HG02973 (cell line): ENCODE results near the gene UST.
A peak's percentile ranks its signal among the peaks of the same experiment; 100 is the strongest.
"Not testable (repeated sequence)": the region's sequence is repeated elsewhere in the genome, so short reads cannot be mapped to it uniquely, and the experiment has no call there.

Experiments used
- ATAC-seq: cut with Tn5 transposase; IDR thresholded peaks from one replicate; pipeline ENCODE4 v1.9.1; 2021; ENCODE audit warnings: moderate library complexity; ENCODE audit not compliant: unreplicated experiment

The UST gene

GRCh38 chr6:148764259-148765020 is 17.6 kb downstream of the UST start:
- ATAC-seq: not testable (repeated sequence)

- no peak for ATAC-seq
These were observed 19.3 kb downstream of the UST start for GRCh38 chr6:148765898-148766808.

DNA sequence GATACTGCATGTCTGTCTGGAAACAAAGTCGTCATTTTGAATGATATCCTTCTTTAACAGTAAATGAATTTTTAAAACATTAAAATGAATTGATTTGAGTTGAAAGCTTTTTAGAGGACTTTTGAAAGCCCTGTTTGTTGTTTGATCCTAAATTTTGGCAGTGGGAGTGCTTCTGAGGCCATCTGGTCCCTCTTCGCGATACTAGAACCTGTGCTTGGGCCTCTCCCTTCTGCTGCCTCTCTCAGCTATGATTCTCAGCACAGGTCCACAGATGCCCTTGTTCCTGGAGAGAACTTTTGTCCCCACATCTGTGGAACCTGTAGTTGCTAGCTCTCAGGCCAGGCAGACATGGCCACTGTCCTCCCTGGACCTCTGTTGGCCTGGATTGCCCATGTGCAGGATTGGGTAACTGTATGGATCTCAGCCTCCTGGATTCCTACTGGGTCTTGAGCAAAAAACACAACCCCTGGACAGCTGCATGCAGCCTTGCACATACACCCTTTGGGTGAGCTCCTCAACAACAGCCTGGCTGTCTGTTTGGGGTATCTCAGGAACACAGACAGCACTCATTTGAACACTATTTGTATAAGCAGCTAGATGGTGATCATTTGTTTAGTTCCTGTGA is 21.9 kb downstream of the UST start:
- ATAC-seq: no peak

DNA sequence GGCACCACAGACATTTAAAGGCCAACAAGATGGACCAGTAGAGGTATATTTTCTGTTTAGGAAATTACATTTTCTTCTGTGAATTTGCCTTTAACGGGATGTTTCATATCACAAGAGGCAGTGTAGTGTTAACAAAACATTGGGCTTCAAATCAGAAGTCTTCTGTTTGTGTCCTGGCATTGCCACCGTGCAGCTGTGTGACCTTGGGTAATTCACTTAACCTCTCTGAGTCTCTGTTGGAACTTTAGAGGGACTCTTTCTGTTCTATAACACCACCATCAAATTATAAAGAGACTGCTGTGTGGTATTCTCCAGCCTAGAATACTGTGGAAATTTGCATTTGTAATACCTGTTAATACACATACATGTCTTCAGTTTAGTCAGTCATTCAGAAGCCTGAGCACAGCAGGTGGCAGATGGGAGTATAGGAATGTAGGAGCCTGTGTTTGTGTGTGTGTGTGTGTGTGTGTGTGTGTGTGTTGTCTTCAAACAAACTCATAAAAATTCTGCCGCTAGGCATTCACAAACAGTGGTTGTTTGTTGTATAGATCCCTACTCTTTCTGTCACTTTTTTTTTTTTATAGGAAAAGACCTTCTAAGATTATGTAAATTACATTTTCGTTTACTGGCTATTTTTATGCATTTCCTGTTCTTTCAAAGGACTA is 22.6 kb downstream of the UST start:
- no peak for ATAC-seq

- no peak for ATAC-seq
These were observed 23.8 kb downstream of the UST start for GRCh38 chr6:148770408-148771211.

DNA sequence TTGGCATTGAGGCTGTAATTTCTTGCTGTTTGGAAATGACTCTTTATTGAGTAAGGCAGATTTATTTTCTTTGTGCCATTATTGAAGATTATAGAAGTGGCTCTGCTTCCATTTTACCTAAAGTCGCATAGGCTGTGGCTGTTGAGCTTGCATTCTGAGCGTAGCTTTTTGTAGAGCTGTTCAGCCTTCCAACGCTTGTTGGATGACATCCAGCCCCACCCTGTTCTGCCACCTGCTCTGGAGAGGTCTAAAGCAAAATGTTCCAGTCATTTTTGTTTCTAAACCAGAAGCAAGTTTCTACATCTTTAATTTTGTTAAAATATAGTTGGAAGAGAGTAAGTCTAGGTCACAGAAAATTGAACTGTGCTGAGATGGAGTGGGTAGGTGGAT is 24.4 kb downstream of the UST start:
- ATAC-seq: no peak

GRCh38 chr6:148771896-148772554 is 25.2 kb downstream of the UST start:
- no peak for ATAC-seq

- ATAC-seq: no peak
These were observed 28.3 kb downstream of the UST start for GRCh38 chr6:148775161-148775560.

GRCh38 chr6:148776321-148777308 is 29.8 kb downstream of the UST start:
- ATAC-seq: no peak

GRCh38 chr6:148779142-148779562 is 32.3 kb downstream of the UST start:
- no peak for ATAC-seq

GRCh38 chr6:148780423-148780822 is 33.6 kb downstream of the UST start:
- ATAC-seq: not testable (repeated sequence)

DNA sequence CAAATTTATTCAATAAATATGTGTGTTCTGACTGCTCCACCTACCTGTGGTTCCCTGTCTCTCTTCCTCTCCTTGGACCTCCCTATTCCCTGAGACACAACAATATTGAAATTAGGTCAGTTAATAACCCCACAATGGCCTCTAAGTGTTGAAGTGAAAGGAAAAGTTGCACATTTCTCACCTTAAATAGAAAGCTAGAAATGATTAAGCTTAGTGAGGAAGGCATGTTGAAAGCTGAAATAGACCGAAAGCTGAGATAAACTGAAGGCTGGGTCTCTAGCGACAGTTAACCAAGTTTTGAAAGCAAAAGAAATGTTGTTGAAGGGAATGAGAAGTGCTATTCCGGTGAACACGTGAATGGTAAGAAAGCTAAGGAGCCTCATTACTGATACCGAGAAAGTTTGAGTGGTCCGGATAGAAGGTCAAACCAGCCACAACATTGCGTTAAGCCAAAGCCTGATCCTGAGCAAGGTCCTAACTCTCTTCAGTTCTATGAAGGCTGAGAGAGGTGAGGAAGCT is 34.1 kb downstream of the UST start:
- peak; percentile 95 for ATAC-seq

DNA sequence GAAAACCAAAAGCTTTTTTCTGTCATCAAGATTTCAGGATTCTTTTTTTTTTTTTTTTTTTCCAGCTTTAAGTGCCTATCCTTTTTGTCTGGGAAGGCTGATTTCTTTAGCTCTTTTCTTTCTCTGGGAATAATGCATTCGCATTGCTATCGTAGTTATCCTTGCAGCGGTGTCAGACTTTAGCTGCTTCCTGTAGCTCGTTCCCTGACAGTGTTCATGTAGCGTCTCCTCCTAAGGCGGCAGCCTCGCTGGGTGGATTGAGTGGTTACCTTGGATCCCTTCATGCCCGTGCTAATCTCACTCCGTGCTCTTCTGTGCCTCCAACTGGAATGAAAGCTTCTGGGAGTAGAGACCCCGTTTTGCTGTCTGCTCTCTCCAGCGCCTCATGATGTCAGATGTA is 43.1 kb downstream of the UST start:
- no peak for ATAC-seq

DNA sequence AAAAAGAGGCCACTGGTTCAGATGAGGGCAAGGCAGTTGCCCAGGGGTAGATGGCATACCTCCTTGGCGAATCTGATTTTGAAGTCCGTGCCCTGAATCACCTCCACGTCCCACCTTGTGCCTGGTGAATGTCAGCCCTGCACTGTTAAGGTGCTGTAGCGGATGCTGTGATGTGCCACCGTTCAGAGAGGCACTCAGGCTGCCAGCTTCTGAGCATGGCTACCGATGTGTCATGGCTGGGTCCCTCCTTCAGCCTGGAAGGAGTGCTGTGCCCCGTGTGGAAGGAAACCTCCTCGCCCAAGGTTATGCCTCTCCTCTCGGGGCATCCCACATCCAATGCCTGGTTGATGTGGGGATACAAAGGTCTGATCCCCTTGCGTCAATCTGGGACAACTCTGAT is 43.6 kb downstream of the UST start:
- no peak for ATAC-seq

- ATAC-seq: no peak
These were observed 44.0 kb downstream of the UST start for GRCh38 chr6:148790817-148791216.

DNA sequence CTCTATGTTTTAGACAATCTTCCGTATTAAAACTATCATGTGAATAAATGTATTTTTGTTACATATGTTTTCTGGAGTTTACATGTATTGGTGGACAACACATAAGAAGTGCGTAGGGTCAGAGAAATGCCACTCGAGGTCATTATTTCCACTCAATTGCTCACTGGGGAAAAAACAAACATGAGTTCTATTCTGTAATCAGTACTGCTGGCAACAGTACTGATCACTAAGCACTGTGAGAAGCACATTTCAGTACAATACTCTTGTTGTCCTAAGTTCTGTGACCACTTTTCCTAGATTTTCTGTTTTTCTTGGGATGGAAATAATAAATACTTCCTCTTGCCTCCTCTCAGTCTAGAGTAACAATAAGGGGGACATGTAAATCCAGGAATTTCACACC is 44.5 kb downstream of the UST start:
- ATAC-seq: no peak

DNA sequence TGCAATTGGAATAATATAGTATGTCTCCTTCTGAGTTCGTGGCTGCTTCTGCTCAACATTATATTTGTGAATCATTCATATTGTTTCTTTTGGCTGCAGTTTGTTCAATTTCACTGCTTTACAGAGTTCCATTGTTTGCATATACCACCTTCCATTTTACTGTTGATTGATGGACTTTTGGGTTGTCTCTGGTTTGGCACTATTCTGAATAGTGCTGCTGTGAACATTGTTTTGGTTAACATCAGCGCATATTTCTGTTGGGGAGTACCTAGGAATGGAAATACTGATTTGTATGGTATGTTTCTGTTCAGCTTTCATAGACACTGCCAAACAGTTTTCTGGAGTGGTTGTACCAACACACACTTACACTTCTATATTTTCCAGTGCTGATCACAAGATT is 46.9 kb downstream of the UST start:
- ATAC-seq: no peak

DNA sequence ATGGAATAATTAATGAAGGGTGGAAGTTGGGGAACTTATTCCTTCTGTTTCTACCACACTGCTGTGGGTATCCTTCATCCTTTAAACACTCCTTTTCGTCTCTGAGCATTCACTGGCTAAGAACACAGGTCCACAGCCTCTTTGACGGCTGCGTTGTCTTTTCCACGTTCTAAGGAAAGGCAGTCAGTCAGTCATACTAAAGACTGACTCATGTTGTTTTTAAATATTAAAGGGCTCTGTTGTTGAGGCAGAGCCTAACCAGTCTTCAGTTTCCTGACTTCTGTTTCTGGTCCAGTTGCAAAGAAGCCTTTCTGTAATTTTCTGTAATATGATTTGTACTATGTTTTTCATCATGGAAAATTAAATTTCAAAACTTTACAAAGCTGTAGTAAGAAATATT is 48.0 kb downstream of the UST start:
- no peak for ATAC-seq
